ENCODE data around the gene CEP85. TPM values are rescaled to one million over a fixed set of nuclear protein-coding genes. Genes with fewer than 3 reads are reported as not detected.

The CEP85 gene
- total RNA-seq, 1 donor from 2014 or later = 14.6 TPM

GRCh38 chr1:26203642-26204318 lies 30.2 kb upstream of the CEP85 start:
- TF ChIP-seq, protein P1, sequence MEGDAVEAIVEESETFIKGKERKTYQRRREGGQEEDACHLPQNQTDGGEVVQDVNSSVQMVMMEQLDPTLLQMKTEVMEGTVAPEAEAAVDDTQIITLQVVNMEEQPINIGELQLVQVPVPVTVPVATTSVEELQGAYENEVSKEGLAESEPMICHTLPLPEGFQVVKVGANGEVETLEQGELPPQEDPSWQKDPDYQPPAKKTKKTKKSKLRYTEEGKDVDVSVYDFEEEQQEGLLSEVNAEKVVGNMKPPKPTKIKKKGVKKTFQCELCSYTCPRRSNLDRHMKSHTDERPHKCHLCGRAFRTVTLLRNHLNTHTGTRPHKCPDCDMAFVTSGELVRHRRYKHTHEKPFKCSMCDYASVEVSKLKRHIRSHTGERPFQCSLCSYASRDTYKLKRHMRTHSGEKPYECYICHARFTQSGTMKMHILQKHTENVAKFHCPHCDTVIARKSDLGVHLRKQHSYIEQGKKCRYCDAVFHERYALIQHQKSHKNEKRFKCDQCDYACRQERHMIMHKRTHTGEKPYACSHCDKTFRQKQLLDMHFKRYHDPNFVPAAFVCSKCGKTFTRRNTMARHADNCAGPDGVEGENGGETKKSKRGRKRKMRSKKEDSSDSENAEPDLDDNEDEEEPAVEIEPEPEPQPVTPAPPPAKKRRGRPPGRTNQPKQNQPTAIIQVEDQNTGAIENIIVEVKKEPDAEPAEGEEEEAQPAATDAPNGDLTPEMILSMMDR (conservative IDR thresholded peaks at IDR 0.05; ENCODE audit: low read depth, low read length) = no peak
- no peak overlapping the region for H3K4me3 ChIP-seq (ENCODE audit: low read depth, low read length)
- no peak for DNase-seq (ENCODE audit: low read depth)

GRCh38 chr1:26210147-26210870 lies 23.7 kb upstream of the CEP85 start:
- H3K4me3 ChIP-seq (ENCODE audit: low read depth, low read length) = no peak overlapping the region
- DNase-seq (ENCODE audit: low read depth) = no peak
- TF ChIP-seq, protein P1 (conservative IDR thresholded peaks at IDR 0.05; ENCODE audit: low read depth, low read length) = no peak

- TF ChIP-seq, protein P1 (conservative IDR thresholded peaks at IDR 0.05; ENCODE audit: low read depth, low read length) = no peak
- H3K4me3 ChIP-seq (ENCODE audit: low read depth, low read length) = no peak overlapping the region
- DNase-seq (ENCODE audit: low read depth) = no peak
Measured at GRCh38 chr1:26212726-26213125, 21.3 kb upstream of the CEP85 start.

DNA sequence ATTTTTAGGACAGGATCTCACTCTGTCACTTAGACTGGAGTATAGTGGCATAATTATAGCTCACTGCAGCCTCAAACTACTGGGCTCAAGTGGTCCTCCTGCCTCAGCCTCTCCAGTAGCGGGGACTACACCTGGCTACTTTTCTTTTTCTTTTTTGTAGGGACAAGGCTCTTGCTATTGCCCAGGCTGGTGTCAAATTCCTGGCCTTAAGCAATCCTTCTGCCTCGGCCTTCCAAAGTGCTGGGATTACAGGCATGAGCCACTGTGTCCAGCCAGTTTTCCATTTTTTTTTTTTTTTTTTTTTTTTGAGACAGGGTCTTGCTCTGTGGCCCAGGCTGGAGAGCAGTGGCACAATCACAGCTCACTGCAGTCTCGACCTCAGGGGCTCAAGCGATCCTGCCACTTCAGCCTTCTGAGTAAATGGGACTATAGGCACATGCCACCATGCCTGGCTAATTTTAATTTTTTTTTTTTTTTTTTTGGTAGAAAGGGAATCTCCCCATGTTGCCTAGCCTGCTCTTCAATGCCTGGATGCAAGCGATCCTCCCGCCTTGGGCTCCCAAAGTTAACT lies 20.6 kb upstream of the CEP85 start:
- no peak overlapping the region for H3K4me3 ChIP-seq (ENCODE audit: low read depth, low read length)
- no peak for DNase-seq (ENCODE audit: low read depth)
- TF ChIP-seq, protein P1 (conservative IDR thresholded peaks at IDR 0.05; ENCODE audit: low read depth, low read length) = no peak

- TF ChIP-seq, protein P1 (conservative IDR thresholded peaks at IDR 0.05; ENCODE audit: low read depth, low read length) = no peak
- DNase-seq (ENCODE audit: low read depth) = no peak
- no peak overlapping the region for H3K4me3 ChIP-seq (ENCODE audit: low read depth, low read length)
Measured at GRCh38 chr1:26215246-26215645, 18.8 kb upstream of the CEP85 start.

DNA sequence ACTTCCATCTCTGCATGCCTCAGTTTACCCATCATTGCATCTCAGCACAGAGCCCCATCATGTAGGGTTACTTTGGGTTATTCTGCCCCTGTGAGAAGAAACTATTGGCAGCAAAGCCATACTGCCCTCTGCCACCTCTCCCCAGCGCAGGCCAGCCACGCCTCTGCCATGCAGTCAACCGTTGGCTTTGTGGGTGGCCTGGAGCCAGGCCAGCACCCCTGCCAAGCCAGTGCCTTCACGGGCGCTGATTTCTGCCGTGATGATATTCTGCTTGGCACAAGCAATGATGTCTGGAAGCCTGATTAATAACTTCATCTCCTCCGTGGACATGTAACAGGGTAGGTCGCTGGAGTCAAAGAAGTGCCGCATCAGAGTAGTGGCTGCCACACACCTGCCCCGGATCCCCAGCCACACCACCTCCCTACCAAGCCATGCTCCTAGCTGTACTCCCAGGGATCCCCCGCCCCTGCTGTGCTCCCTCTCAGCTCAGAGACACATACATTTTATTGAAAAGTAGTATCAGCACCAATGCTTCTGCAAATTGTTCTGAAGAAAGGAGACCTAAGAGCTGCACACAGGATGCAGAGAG lies 15.0 kb upstream of the CEP85 start:
- DNase-seq (ENCODE audit: low read depth) = no peak
- H3K4me3 ChIP-seq (ENCODE audit: low read depth, low read length) = no peak overlapping the region
- TF ChIP-seq, protein P1 (conservative IDR thresholded peaks at IDR 0.05; ENCODE audit: low read depth, low read length) = no peak

All from epithelial cell of proximal tubule (primary cell).